K562 (cell line): ENCODE results near the gene TJP3. TPM values are rescaled to one million over a fixed set of nuclear protein-coding genes. Genes with fewer than 3 reads are reported as not detected.

Source experiments
- DPF2 ChIP-seq: fragments of 450-650 bp; IDR thresholded peaks from 2 replicates; pipeline ENCODE4 v1.6.1; 2016
- ELF2 ChIP-seq: fragments of 250-450 bp; sonication (Bioruptor Pico); IDR thresholded peaks from 2 replicates; pipeline ENCODE4 v1.5.0; 2021; ENCODE audit warnings: mild to moderate bottlenecking
- ESRRA ChIP-seq: fragments of 450-650 bp; IDR thresholded peaks from 2 replicates; pipeline ENCODE4 v1.6.1; 2014; ENCODE audit warnings: low read depth, mild to moderate bottlenecking, moderate library complexity, borderline replicate concordance
- FOXK2 ChIP-seq, 2 experiments: fragments of 450-650 bp; IDR thresholded peaks in 1 of 2; conservative IDR thresholded peaks in 1 of 2; 2 replicates each; pipeline ENCODE4 v1.6.1; 2016; ENCODE audit warnings: low read depth in 2 of 2, mild to moderate bottlenecking in 1 of 2
- HCFC1 ChIP-seq: IDR thresholded peaks from 2 replicates; pipeline ENCODE4 v1.6.1; 2012; ENCODE audit warnings: low read depth, low read length, improper control_type of control experiment
- HNRNPH1 ChIP-seq: fragments of 200-400 bp; formaldehyde crosslinking; optimal IDR thresholded peaks from 2 replicates; pipeline ENCODE3; 2017; ENCODE audit warnings: low read depth, mild to moderate bottlenecking, low read length, moderate library complexity
- JUN ChIP-seq, 2 experiments: sonication (generic) in 1 of 2; formaldehyde crosslinking in 1 of 2; IDR thresholded peaks; 2 replicates each; pipeline versions ENCODE4 v1.6.1 to v1.8.0; 2012 to 2022; ENCODE audit warnings: borderline replicate concordance in 2 of 2, mild to moderate bottlenecking in 2 of 2, improper control_type of control experiment in 1 of 2, low read depth in 1 of 2, low read length in 1 of 2, missing genetic modification reagents in 1 of 2
- LEF1 ChIP-seq: fragments of 450-650 bp; IDR thresholded peaks from 2 replicates; pipeline ENCODE4 v1.6.1; 2016; ENCODE audit warnings: mild to moderate bottlenecking
- MEF2A ChIP-seq: IDR thresholded peaks from 2 replicates; pipeline ENCODE4 v1.6.1; 2011; ENCODE audit warnings: low read depth, mild to moderate bottlenecking, low read length, moderate library complexity; ENCODE audit not compliant: control insufficient read depth
- SMARCC2 ChIP-seq: fragments of 450-650 bp; IDR thresholded peaks from 2 replicates; pipeline ENCODE4 v1.6.1; 2017; ENCODE audit warnings: antibody characterized with exemption, moderate library complexity, mild to moderate bottlenecking, low read depth
- YY1 ChIP-seq, 3 experiments: IDR thresholded peaks; 2 replicates each; pipeline ENCODE4 v1.6.1; 2011; ENCODE audit warnings: low read length in 2 of 3, mild to moderate bottlenecking in 2 of 3, moderate library complexity in 2 of 3, borderline replicate concordance in 1 of 3, control low read depth in 1 of 3, low read depth in 1 of 3; ENCODE audit not compliant: insufficient read depth in 3 of 3, insufficient replicate concordance in 2 of 3, control insufficient read depth in 1 of 3, insufficient read length in 1 of 3; ENCODE audit errors: extremely low read depth in 1 of 3
- ZC3H4 ChIP-seq: sonication (generic); formaldehyde crosslinking; IDR thresholded peaks from 2 replicates; pipeline ENCODE4 v1.9.0; 2021; ENCODE audit warnings: missing genetic modification reagents, borderline replicate concordance
- ZNF184 ChIP-seq: sonication (generic); formaldehyde crosslinking; IDR thresholded peaks from 2 replicates; pipeline ENCODE4 v1.5.0; 2020; ENCODE audit warnings: missing genetic modification reagents
- ZNF23 ChIP-seq: fragments of 250-450 bp; sonication (Bioruptor Pico); IDR thresholded peaks from 2 replicates; pipeline ENCODE4 v1.4.0; 2020; ENCODE audit warnings: mild to moderate bottlenecking
- polyA plus RNA-seq, 8 experiments: library from polyadenylated mRNA; depleted of rRNA in 4 of 8; stranded (reverse) in 5 of 8; unstranded in 3 of 8; fragments of >200 nt; fragmentation: Nextera tagmentation in 2 of 8; fragmentation: Illumina TruSeq in 1 of 8; extraction: Ambion mirVana in 2 of 8; extraction: Trizol in 1 of 8; gene quantifications; 2 replicates each; pipeline versions ENCODE4 v1.2.1 to v1.2.3, GENCODE V29; 2011 to 2014; ENCODE audit warnings: inconsistent platforms in 1 of 8, missing spikeins in 1 of 8
- total RNA-seq, 7 experiments: library from RNA; depleted of rRNA in 6 of 7; stranded (reverse); fragments of >200 nt in 6 of 7; fragmentation: Illumina TruSeq in 2 of 7; extraction: Trizol in 2 of 7; gene quantifications; 2 replicates each; pipeline versions ENCODE4 v1.2.1 to v1.2.3, GENCODE V29; 2011 to 2021; ENCODE audit warnings: low replicate concordance in 1 of 7
- TF ChIP-seq, protein P1 (sequence below): fragments of 200-800 bp; sonication (Bioruptor generic); IDR thresholded peaks from 2 replicates; pipeline ENCODE4 v1.6.1; 2017; ENCODE audit warnings: missing genetic modification characterization, missing compliant biosample characterization
- TF ChIP-seq, protein P2 (sequence below): sonication (generic); formaldehyde crosslinking; IDR thresholded peaks from 2 replicates; pipeline ENCODE4 v1.8.0; 2023; ENCODE audit warnings: mild to moderate bottlenecking, missing genetic modification reagents
- TF ChIP-seq, protein P3 (sequence below), 2 experiments: fragments of 450-650 bp; conservative IDR thresholded peaks; 2 replicates each; pipeline ENCODE4 v1.6.1; 2017; ENCODE audit warnings: mild to moderate bottlenecking in 2 of 2, moderate library complexity in 2 of 2

The TJP3 gene
- total and polyA plus RNA-seq, 9 of the 15 experiments (the other 6 are each of a cell fraction or from before 2014, with no cell fraction given), result 0.11 to 2.4 (median 0.57) TPM; not detected in 1

DNA sequence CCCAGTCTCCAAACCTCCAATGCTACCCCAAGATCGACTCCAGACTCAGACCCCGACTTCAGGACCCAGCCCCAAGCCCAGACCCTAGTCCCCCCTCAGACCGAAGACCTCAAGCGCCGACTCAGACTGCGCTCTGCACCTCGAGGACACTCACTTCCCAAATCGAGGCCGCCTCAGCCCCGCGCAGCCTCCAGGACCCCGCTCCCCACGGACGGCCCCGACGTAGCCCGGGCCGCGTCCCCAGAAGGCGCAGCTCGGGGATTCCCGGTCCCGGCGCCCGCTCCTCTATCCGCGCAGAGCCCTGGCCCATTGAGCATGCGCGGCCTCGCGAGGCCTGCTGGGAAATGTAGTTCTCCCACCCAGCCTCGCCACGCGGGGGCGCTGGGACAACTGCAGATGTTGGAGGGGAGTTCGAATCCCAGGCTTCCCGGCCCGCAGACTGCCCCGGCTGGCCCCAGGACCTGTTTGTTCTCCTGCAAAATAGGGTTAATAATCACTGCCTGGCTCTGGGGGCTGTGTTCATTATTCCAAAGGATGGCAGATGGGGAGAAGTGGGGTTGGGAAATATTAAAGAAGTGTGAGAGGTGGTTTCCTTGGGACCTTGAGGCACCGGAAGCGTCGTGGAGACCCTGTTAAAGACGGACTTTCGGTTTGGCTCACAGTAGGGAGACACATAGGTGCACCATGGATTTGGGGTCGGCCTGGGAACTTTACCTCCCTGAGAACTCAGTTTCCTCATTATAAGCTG, 53.4 kb downstream of the TJP3 start, which contains the start of gene APBA3 (continued):
- TF ChIP-seq ZNF184 (CRISPR knock-in tag) (no peak), HCFC1 (peak; percentile 93), ZNF23 (no peak), YY1 (IDR thresholded peaks at IDR 0.05; ENCODE audit: borderline replicate concordance in 1 of 3, control insufficient read depth in 1 of 3, extremely low read depth in 1 of 3, insufficient read depth in 3 of 3, insufficient read length in 1 of 3, insufficient replicate concordance in 2 of 3, low read depth in 1 of 3, low read length in 2 of 3) (peak in 1 of 3 experiments; percentile 34), HNRNPH1 (no peak), ZC3H4 (CRISPR knock-in tag) (no peak), ELF2 (CRISPR knock-in tag) (peak; percentile 50; the same call in 1 of the 2 replicates), SMARCC2 (no peak; the same call in 1 of the 2 replicates), MEF2A (no peak), DPF2 (no peak), LEF1 (no peak), FOXK2 (conservative IDR thresholded peaks at IDR 0.05 in 1 of 2, IDR thresholded peaks at IDR 0.05 in 1 of 2; ENCODE audit: low read depth in 2 of 2) (peak; percentile 65 to 71; a peak in 2 of 4 replicates), ESRRA (peak; percentile 77), JUN (IDR thresholded peaks at IDR 0.05; ENCODE audit: borderline replicate concordance, low read depth, low read length) (no peak), JUN (CRISPR knock-in tag; IDR thresholded peaks at IDR 0.05; ENCODE audit: borderline replicate concordance) (no peak)
- TF ChIP-seq, protein P1, sequence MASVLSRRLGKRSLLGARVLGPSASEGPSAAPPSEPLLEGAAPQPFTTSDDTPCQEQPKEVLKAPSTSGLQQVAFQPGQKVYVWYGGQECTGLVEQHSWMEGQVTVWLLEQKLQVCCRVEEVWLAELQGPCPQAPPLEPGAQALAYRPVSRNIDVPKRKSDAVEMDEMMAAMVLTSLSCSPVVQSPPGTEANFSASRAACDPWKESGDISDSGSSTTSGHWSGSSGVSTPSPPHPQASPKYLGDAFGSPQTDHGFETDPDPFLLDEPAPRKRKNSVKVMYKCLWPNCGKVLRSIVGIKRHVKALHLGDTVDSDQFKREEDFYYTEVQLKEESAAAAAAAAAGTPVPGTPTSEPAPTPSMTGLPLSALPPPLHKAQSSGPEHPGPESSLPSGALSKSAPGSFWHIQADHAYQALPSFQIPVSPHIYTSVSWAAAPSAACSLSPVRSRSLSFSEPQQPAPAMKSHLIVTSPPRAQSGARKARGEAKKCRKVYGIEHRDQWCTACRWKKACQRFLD, result no peak; the same call in 1 of the 2 replicates
- TF ChIP-seq, protein P2, sequence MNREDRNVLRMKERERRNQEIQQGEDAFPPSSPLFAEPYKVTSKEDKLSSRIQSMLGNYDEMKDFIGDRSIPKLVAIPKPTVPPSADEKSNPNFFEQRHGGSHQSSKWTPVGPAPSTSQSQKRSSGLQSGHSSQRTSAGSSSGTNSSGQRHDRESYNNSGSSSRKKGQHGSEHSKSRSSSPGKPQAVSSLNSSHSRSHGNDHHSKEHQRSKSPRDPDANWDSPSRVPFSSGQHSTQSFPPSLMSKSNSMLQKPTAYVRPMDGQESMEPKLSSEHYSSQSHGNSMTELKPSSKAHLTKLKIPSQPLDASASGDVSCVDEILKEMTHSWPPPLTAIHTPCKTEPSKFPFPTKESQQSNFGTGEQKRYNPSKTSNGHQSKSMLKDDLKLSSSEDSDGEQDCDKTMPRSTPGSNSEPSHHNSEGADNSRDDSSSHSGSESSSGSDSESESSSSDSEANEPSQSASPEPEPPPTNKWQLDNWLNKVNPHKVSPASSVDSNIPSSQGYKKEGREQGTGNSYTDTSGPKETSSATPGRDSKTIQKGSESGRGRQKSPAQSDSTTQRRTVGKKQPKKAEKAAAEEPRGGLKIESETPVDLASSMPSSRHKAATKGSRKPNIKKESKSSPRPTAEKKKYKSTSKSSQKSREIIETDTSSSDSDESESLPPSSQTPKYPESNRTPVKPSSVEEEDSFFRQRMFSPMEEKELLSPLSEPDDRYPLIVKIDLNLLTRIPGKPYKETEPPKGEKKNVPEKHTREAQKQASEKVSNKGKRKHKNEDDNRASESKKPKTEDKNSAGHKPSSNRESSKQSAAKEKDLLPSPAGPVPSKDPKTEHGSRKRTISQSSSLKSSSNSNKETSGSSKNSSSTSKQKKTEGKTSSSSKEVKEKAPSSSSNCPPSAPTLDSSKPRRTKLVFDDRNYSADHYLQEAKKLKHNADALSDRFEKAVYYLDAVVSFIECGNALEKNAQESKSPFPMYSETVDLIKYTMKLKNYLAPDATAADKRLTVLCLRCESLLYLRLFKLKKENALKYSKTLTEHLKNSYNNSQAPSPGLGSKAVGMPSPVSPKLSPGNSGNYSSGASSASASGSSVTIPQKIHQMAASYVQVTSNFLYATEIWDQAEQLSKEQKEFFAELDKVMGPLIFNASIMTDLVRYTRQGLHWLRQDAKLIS (CRISPR knock-in tag), result peak; percentile 69; the same call in 1 of the 2 replicates
- TF ChIP-seq, protein P3, sequence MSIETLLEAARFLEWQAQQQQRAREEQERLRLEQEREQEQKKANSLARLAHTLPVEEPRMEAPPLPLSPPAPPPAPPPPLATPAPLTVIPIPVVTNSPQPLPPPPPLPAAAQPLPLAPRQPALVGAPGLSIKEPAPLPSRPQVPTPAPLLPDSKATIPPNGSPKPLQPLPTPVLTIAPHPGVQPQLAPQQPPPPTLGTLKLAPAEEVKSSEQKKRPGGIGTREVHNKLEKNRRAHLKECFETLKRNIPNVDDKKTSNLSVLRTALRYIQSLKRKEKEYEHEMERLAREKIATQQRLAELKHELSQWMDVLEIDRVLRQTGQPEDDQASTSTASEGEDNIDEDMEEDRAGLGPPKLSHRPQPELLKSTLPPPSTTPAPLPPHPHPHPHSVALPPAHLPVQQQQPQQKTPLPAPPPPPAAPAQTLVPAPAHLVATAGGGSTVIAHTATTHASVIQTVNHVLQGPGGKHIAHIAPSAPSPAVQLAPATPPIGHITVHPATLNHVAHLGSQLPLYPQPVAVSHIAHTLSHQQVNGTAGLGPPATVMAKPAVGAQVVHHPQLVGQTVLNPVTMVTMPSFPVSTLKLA (conservative IDR thresholded peaks at IDR 0.05), result peak; percentile 75 to 84
